Measurements from ENCODE around the gene ZNF684. TPM values are rescaled to one million over a fixed set of nuclear protein-coding genes. Genes with fewer than 3 reads are reported as not detected.

The ZNF684 gene
- total RNA-seq, 1 experiment from 2014 or later, result 6.0 TPM

DNA sequence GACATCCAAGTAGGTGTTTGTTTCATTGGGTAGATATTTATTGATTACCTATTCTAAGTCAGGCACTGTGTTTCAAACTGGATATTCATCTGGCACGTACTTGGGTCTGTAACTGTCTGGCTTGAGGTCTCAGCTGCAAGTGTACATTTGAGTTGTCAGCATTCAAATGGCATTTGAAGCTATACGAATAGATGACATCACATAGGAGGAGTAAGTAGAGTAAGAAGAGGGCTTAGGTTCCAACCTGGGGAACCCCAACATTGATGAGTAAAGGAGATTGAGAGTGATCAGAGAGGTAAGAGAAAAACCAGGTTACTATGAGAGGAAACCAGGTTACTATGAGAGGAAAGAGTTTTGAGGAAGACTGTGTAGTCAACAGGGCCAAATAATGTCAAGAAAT lies 30.7 kb downstream of the ZNF684 start:
- POLR2A ChIA-PET (ENCODE audit: unreplicated experiment), result no interaction called here
- CTCF ChIA-PET, result no interaction called here
- intact Hi-C loops (cut with micrococcal nuclease; ENCODE audit: unreplicated experiment), result no loop called here
- Histone ChIP-seq H2AFZ (no peak overlapping the region), H3K27me3 (ENCODE audit: insufficient read depth, low read depth) (no peaks in the 10 kb centered on the region), H3K79me2 (ENCODE audit: low read depth) (no peaks in the 10 kb centered on the region), H3K36me3 (ENCODE audit: low read depth) (no peaks in the 10 kb centered on the region), H3F3A (ENCODE audit: insufficient read depth, low read depth) (no peaks in the 10 kb centered on the region), H4K20me1 (ENCODE audit: insufficient read depth) (no peaks in the 10 kb centered on the region), H3K27ac (no peak overlapping the region), H3K4me3 (no peak overlapping the region), H3K9me2 (ENCODE audit: insufficient read depth) (no peaks in the 10 kb centered on the region), H3K4me1 (replicated peaks; ENCODE audit: insufficient read depth) (no peaks in the 10 kb centered on the region), H3K9me3 (ENCODE audit: insufficient read depth, low read depth) (no peaks in the 10 kb centered on the region), H3K4me2 (no peak overlapping the region)
- DNase-seq, result no peak
- TF ChIP-seq, protein P1, sequence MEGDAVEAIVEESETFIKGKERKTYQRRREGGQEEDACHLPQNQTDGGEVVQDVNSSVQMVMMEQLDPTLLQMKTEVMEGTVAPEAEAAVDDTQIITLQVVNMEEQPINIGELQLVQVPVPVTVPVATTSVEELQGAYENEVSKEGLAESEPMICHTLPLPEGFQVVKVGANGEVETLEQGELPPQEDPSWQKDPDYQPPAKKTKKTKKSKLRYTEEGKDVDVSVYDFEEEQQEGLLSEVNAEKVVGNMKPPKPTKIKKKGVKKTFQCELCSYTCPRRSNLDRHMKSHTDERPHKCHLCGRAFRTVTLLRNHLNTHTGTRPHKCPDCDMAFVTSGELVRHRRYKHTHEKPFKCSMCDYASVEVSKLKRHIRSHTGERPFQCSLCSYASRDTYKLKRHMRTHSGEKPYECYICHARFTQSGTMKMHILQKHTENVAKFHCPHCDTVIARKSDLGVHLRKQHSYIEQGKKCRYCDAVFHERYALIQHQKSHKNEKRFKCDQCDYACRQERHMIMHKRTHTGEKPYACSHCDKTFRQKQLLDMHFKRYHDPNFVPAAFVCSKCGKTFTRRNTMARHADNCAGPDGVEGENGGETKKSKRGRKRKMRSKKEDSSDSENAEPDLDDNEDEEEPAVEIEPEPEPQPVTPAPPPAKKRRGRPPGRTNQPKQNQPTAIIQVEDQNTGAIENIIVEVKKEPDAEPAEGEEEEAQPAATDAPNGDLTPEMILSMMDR (conservative IDR thresholded peaks at IDR 0.05), result no peak
- no peak for TF ChIP-seq EZH2 (IDR thresholded peaks at IDR 0.05; ENCODE audit: low read depth)
- BruUV-seq (replicated peaks), result no TSS peak

DNA sequence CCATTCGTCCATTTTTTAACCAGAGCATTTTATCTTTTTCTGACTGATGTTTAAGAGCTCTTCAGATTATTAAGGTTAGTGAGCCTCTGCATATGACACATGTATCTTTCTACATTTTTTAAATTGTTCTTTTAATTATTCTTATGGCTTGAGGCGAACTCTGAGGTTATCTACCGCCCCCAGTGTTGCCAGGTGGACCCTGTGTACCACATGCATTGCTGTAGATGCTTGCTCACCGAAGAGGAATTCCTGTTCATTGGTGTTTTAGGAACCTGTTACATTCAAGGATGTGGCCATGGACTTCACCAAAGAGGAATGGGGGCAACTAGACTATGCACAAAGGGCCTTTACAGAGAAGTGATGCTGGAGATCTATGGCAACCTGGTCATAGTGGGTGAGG lies 31.8 kb downstream of the ZNF684 start:
- CTCF ChIA-PET, result interaction anchor here (0.6 kb wide), 1 partner anchor 130 kb away, joined by 5 read pairs; no protein-coding TSS in a partner anchor
- no peaks in the 10 kb centered on the region for H3K27me3 ChIP-seq (ENCODE audit: insufficient read depth, low read depth)
- BruUV-seq (replicated peaks), result no TSS peak

DNA sequence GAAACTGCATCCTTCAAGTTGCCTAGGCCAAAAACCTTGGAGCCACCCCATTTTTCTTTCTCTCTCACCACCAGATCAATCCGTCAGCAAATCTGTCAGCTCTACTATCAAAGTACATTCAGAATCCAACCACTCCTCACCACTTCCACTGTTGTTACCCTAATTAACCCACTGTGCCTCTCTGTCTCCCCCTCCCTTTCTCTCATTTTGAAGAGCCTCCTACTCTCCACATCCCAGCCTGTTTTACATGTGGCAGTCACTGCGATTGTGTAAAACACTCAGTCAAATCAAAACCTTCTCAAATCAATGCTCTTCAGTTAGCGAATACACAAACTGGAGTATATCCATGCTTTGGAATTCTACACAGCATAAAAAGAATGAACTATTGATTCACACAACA lies 33.1 kb downstream of the ZNF684 start:
- BruUV-seq (replicated peaks), result no TSS peak
- intact Hi-C loops (cut with micrococcal nuclease; ENCODE audit: unreplicated experiment), result no loop called here
- ChIA-PET CTCF (no interaction called here), POLR2A (ENCODE audit: unreplicated experiment) (no interaction called here)
- Histone ChIP-seq H3K36me3 (ENCODE audit: low read depth) (no peaks in the 10 kb centered on the region), H3K4me2 (no peak overlapping the region), H4K20me1 (ENCODE audit: insufficient read depth) (no peaks in the 10 kb centered on the region), H3K79me2 (ENCODE audit: low read depth) (no peaks in the 10 kb centered on the region), H3K27ac (no peak overlapping the region), H3K4me3 (no peak overlapping the region), H3K27me3 (ENCODE audit: insufficient read depth, low read depth) (no peaks in the 10 kb centered on the region), H2AFZ (no peak overlapping the region), H3K9me3 (ENCODE audit: insufficient read depth, low read depth) (no peaks in the 10 kb centered on the region), H3K9me2 (ENCODE audit: insufficient read depth) (no peaks in the 10 kb centered on the region), H3K4me1 (replicated peaks; ENCODE audit: insufficient read depth) (no peaks in the 10 kb centered on the region), H3F3A (ENCODE audit: insufficient read depth, low read depth) (no peaks in the 10 kb centered on the region)
- no peak for DNase-seq
- TF ChIP-seq, protein P1 (conservative IDR thresholded peaks at IDR 0.05), result no peak
- TF ChIP-seq EZH2 (IDR thresholded peaks at IDR 0.05; ENCODE audit: low read depth), result no peak

More for the DNA sequence above, 31.8 kb downstream of the ZNF684 start:
- no peak for DNase-seq
- no peaks in the 10 kb centered on the region for H3K9me3 ChIP-seq (ENCODE audit: insufficient read depth, low read depth)
- H3K36me3 ChIP-seq (ENCODE audit: low read depth), result no peaks in the 10 kb centered on the region
- H2AFZ ChIP-seq, result no peak overlapping the region
- no peak for TF ChIP-seq EZH2 (IDR thresholded peaks at IDR 0.05; ENCODE audit: low read depth)
- H3K79me2 ChIP-seq (ENCODE audit: low read depth), result no peaks in the 10 kb centered on the region
- no peaks in the 10 kb centered on the region for H3K9me2 ChIP-seq (ENCODE audit: insufficient read depth)
- H3K4me3 ChIP-seq, result no peak overlapping the region
- H4K20me1 ChIP-seq (ENCODE audit: insufficient read depth), result no peaks in the 10 kb centered on the region
- no peaks in the 10 kb centered on the region for H3K4me1 ChIP-seq (replicated peaks; ENCODE audit: insufficient read depth)
- no peaks in the 10 kb centered on the region for H3F3A ChIP-seq (ENCODE audit: insufficient read depth, low read depth)
- intact Hi-C loops (cut with micrococcal nuclease; ENCODE audit: unreplicated experiment), result no loop called here
- no peak overlapping the region for H3K4me2 ChIP-seq
- no peak overlapping the region for H3K27ac ChIP-seq
- POLR2A ChIA-PET (ENCODE audit: unreplicated experiment), result interaction anchor here (0.6 kb wide), 1 partner anchor 159 kb away, joined by 14 read pairs; no protein-coding TSS in a partner anchor

DNA sequence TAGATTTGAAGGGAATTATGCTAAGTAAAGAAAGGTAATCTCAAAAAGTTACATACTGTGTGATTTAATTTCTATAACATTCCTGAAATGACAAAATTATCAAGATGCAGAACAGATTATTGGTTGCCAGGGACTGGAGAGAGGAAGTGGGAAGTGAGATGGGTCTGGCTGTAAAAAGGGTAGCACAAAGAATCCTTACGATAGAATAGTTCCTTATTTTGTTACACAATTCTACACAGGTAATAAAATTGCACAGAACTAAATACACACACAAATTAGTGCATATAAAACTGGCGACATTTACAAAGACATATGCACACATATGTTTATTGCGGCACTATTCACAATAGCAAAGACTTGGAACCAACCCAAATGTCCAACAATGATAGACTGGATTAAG lies 33.5 kb downstream of the ZNF684 start:
- H3K9me3 ChIP-seq (ENCODE audit: insufficient read depth, low read depth), result no peaks in the 10 kb centered on the region
- no peaks in the 10 kb centered on the region for H4K20me1 ChIP-seq (ENCODE audit: insufficient read depth)
- DNase-seq, result no peak
- TF ChIP-seq, protein P1 (conservative IDR thresholded peaks at IDR 0.05), result no peak
- no peak for TF ChIP-seq EZH2 (IDR thresholded peaks at IDR 0.05; ENCODE audit: low read depth)
- no peak overlapping the region for H2AFZ ChIP-seq
- no peaks in the 10 kb centered on the region for H3K79me2 ChIP-seq (ENCODE audit: low read depth)
- H3K36me3 ChIP-seq (ENCODE audit: low read depth), result no peaks in the 10 kb centered on the region
- CTCF ChIA-PET, result no interaction called here
- H3K4me2 ChIP-seq, result no peak overlapping the region
- no peak overlapping the region for H3K27ac ChIP-seq
- H3K4me3 ChIP-seq, result no peak overlapping the region
- no peaks in the 10 kb centered on the region for H3K9me2 ChIP-seq (ENCODE audit: insufficient read depth)
- no TSS peak for BruUV-seq (replicated peaks)
- intact Hi-C loops (cut with micrococcal nuclease; ENCODE audit: unreplicated experiment), result no loop called here
- H3K27me3 ChIP-seq (ENCODE audit: insufficient read depth, low read depth), result no peaks in the 10 kb centered on the region
- H3F3A ChIP-seq (ENCODE audit: insufficient read depth, low read depth), result no peaks in the 10 kb centered on the region
- POLR2A ChIA-PET (ENCODE audit: unreplicated experiment), result no interaction called here
- H3K4me1 ChIP-seq (replicated peaks; ENCODE audit: insufficient read depth), result no peaks in the 10 kb centered on the region
